8988T (cell line): Measurements from ENCODE around the gene TBC1D3D.
"Not testable (repeated sequence)": the region's sequence is repeated elsewhere in the genome, so short reads cannot be mapped to it uniquely, and the experiment has no call there.

ENCODE experiments used
- DNase-seq: peaks from one replicate; pipeline ENCODE4 v3.0.0; 2011

Gene TBC1D3D

GRCh38 chr17:38003676-38004075 is at the start of gene TBC1D3D:
TBC1D3D (plus strand) TSS chr17:38003976; CDS start chr17:38005561, 1,585 bp downstream.
- not testable (repeated sequence) for DNase-seq

- DNase-seq: not testable (repeated sequence)
Observed at GRCh38 chr17:37988960-37989359, 14.8 kb upstream of the TBC1D3D start, which contains the start of gene TBC1D3L. TBC1D3L (minus strand) TSS chr17:37989060; CDS start chr17:37987520, 1,540 bp downstream.
